IMR-90 (cell line): ENCODE results near the gene ADCK2.

Experiments
- CEBPB ChIP-seq: IDR thresholded peaks from 2 replicates; pipeline ENCODE4 v1.6.1; 2012; ENCODE audit warnings: low read depth, low read length, improper control_type of control experiment
- CHD1 ChIP-seq: IDR thresholded peaks from 2 replicates; pipeline ENCODE4 v1.6.1; 2012; ENCODE audit warnings: low read depth, low read length, improper control_type of control experiment
- MAFK ChIP-seq: IDR thresholded peaks from 2 replicates; pipeline ENCODE4 v1.6.1; 2012; ENCODE audit warnings: low read depth, low read length, improper control_type of control experiment
- MXI1 ChIP-seq: IDR thresholded peaks from 2 replicates; pipeline ENCODE4 v1.6.1; 2012; ENCODE audit warnings: low read depth, mild to moderate bottlenecking, low read length, moderate library complexity, borderline replicate concordance
- POLR2A ChIP-seq: IDR thresholded peaks from 2 replicates; pipeline ENCODE4 v1.6.1; 2012; ENCODE audit warnings: mild to moderate bottlenecking, low read depth, low read length
- RAD21 ChIP-seq: IDR thresholded peaks from 2 replicates; pipeline ENCODE4 v1.6.1; 2012; ENCODE audit warnings: low read length, improper control_type of control experiment
- TF ChIP-seq, protein P1 (sequence below): conservative IDR thresholded peaks from 2 replicates; pipeline ENCODE4 v1.5.1; 2012; ENCODE audit warnings: mild to moderate bottlenecking, low read depth, low read length, improper control_type of control experiment
- TF ChIP-seq, protein P2 (sequence below): fragments of 150-350 bp; IDR thresholded peaks from 2 replicates; pipeline ENCODE4 v1.6.1; 2016; ENCODE audit warnings: low read depth, mild to moderate bottlenecking, low read length, moderate library complexity, borderline replicate concordance

DNA sequence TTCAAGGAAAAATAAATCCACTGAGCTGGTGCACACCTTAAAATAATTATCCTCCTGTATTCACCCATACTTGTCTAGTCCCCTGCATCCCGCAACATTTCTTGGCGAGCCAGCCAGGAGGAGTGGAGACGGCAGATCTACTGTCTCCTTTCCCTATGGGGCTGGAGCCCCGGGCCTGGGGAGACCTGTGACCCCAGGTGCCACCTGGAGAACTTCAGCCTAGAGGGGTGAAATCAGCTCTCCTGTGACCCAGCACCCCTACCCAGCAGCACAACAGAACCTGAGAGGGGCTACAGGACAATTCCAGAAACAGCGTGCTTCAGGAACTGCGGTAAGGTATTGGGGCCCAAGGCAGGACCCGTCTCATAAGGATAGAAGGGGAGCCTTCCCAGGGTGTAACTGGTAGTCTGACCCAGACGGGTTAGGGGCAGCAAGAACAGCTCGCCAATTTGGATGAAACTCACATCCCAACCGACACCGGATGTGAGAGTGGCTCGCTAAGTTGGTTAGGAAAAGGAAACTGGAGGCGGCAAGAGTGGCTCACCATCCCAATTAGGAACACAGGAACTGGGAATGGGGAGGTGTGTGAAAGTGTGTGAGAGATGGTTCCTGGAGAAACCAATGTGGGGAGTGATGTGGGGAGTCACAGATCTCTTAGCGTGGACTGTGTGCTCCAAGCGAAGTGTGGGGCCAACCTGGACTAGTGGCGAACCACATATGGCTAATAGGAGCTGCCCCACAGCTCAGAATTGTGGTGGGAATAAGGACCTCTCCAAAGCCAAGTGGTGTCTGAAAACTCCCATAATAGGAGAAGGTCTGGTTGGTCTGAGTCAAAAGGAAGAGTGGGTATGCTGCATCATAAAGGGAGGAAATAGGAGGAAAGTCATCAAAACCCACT, 17.0 kb upstream of the ADCK2 start:
- TF ChIP-seq, protein P1, sequence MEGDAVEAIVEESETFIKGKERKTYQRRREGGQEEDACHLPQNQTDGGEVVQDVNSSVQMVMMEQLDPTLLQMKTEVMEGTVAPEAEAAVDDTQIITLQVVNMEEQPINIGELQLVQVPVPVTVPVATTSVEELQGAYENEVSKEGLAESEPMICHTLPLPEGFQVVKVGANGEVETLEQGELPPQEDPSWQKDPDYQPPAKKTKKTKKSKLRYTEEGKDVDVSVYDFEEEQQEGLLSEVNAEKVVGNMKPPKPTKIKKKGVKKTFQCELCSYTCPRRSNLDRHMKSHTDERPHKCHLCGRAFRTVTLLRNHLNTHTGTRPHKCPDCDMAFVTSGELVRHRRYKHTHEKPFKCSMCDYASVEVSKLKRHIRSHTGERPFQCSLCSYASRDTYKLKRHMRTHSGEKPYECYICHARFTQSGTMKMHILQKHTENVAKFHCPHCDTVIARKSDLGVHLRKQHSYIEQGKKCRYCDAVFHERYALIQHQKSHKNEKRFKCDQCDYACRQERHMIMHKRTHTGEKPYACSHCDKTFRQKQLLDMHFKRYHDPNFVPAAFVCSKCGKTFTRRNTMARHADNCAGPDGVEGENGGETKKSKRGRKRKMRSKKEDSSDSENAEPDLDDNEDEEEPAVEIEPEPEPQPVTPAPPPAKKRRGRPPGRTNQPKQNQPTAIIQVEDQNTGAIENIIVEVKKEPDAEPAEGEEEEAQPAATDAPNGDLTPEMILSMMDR: no peak
- TF ChIP-seq POLR2A (no peak), MXI1 (no peak), CHD1 (no peak), RAD21 (no peak), MAFK (no peak), CEBPB (no peak)
- TF ChIP-seq, protein P2, sequence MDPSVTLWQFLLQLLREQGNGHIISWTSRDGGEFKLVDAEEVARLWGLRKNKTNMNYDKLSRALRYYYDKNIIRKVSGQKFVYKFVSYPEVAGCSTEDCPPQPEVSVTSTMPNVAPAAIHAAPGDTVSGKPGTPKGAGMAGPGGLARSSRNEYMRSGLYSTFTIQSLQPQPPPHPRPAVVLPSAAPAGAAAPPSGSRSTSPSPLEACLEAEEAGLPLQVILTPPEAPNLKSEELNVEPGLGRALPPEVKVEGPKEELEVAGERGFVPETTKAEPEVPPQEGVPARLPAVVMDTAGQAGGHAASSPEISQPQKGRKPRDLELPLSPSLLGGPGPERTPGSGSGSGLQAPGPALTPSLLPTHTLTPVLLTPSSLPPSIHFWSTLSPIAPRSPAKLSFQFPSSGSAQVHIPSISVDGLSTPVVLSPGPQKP: no peak
